ENCODE data around the gene ZDHHC14.
"Not testable (repeated sequence)": the region's sequence is repeated elsewhere in the genome, so short reads cannot be mapped to it uniquely, and the experiment has no call there.

The ZDHHC14 gene

GRCh38 chr6:157455731-157456523 lies 74.9 kb downstream of the ZDHHC14 start:
- Histone ChIP-seq H3K4me1 (ENCODE audit: control insufficient read depth, insufficient read depth, low read length, unreplicated experiment) (no peaks in the 10 kb centered on the region), H3K36me3 (ENCODE audit: insufficient read depth, low read length) (no peaks in the 10 kb centered on the region), H3K27me3 (ENCODE audit: insufficient read depth, low read length) (no peaks in the 10 kb centered on the region), H2AFZ (ENCODE audit: low read length, unreplicated experiment) (no peak overlapping the region), H3K27ac (ENCODE audit: low read depth, low read length) (no peak overlapping the region), H3K4me3 (ENCODE audit: low read depth, low read length) (no peak overlapping the region), H3K79me2 (ENCODE audit: control insufficient read depth, insufficient read depth, low read length, unreplicated experiment) (no peaks in the 10 kb centered on the region)

GRCh38 chr6:157456524-157456829 lies 75.5 kb downstream of the ZDHHC14 start:
- H3K4me3 ChIP-seq (ENCODE audit: low read depth, low read length), result no peak overlapping the region
- no peaks in the 10 kb centered on the region for H3K4me1 ChIP-seq (ENCODE audit: control insufficient read depth, insufficient read depth, low read length, unreplicated experiment)
- no peak overlapping the region for H2AFZ ChIP-seq (ENCODE audit: low read length, unreplicated experiment)

GRCh38 chr6:157457787-157458186 lies 76.8 kb downstream of the ZDHHC14 start:
- Histone ChIP-seq H3K4me1 (ENCODE audit: control insufficient read depth, insufficient read depth, low read length, unreplicated experiment) (no peaks in the 10 kb centered on the region), H3K79me2 (ENCODE audit: control insufficient read depth, insufficient read depth, low read length, unreplicated experiment) (no peaks in the 10 kb centered on the region), H2AFZ (ENCODE audit: low read length, unreplicated experiment) (no peak overlapping the region), H3K27me3 (ENCODE audit: insufficient read depth, low read length) (no peaks in the 10 kb centered on the region), H3K27ac (ENCODE audit: low read depth, low read length) (no peak overlapping the region), H3K4me3 (ENCODE audit: low read depth, low read length) (no peak overlapping the region), H3K36me3 (ENCODE audit: insufficient read depth, low read length) (no peaks in the 10 kb centered on the region)

More at GRCh38 chr6:157456524-157456829, 75.5 kb downstream of the ZDHHC14 start:
- H3K36me3 ChIP-seq (ENCODE audit: insufficient read depth, low read length), result no peaks in the 10 kb centered on the region
- H3K27me3 ChIP-seq (ENCODE audit: insufficient read depth, low read length), result no peaks in the 10 kb centered on the region
- no peak overlapping the region for H3K27ac ChIP-seq (ENCODE audit: low read depth, low read length)
- no peaks in the 10 kb centered on the region for H3K79me2 ChIP-seq (ENCODE audit: control insufficient read depth, insufficient read depth, low read length, unreplicated experiment)

- Histone ChIP-seq H3K27me3 (ENCODE audit: insufficient read depth, low read length) (no peaks in the 10 kb centered on the region), H2AFZ (ENCODE audit: low read length, unreplicated experiment) (no peak overlapping the region), H3K79me2 (ENCODE audit: control insufficient read depth, insufficient read depth, low read length, unreplicated experiment) (no peaks in the 10 kb centered on the region), H3K4me1 (ENCODE audit: control insufficient read depth, insufficient read depth, low read length, unreplicated experiment) (no peaks in the 10 kb centered on the region), H3K27ac (ENCODE audit: low read depth, low read length) (no peak overlapping the region), H3K36me3 (ENCODE audit: insufficient read depth, low read length) (no peaks in the 10 kb centered on the region), H3K4me3 (ENCODE audit: low read depth, low read length) (no peak overlapping the region)
Observed at GRCh38 chr6:157459327-157459726, 78.3 kb downstream of the ZDHHC14 start.

GRCh38 chr6:157460182-157460999 lies 79.4 kb downstream of the ZDHHC14 start:
- Histone ChIP-seq H3K27me3 (ENCODE audit: insufficient read depth, low read length) (no peaks in the 10 kb centered on the region), H3K27ac (ENCODE audit: low read depth, low read length) (no peak overlapping the region), H3K4me3 (ENCODE audit: low read depth, low read length) (no peak overlapping the region), H2AFZ (ENCODE audit: low read length, unreplicated experiment) (no peak overlapping the region), H3K79me2 (ENCODE audit: control insufficient read depth, insufficient read depth, low read length, unreplicated experiment) (no peaks in the 10 kb centered on the region), H3K36me3 (ENCODE audit: insufficient read depth, low read length) (no peaks in the 10 kb centered on the region), H3K4me1 (ENCODE audit: control insufficient read depth, insufficient read depth, low read length, unreplicated experiment) (no peaks in the 10 kb centered on the region)

GRCh38 chr6:157461000-157461915 lies 80.3 kb downstream of the ZDHHC14 start:
- H3K27ac ChIP-seq (ENCODE audit: low read depth, low read length), result no peak overlapping the region
- no peak overlapping the region for H3K4me3 ChIP-seq (ENCODE audit: low read depth, low read length)
- H3K79me2 ChIP-seq (ENCODE audit: control insufficient read depth, insufficient read depth, low read length, unreplicated experiment), result no peaks in the 10 kb centered on the region
- H2AFZ ChIP-seq (ENCODE audit: low read length, unreplicated experiment), result no peak overlapping the region
- no peaks in the 10 kb centered on the region for H3K27me3 ChIP-seq (ENCODE audit: insufficient read depth, low read length)
- H3K4me1 ChIP-seq (ENCODE audit: control insufficient read depth, insufficient read depth, low read length, unreplicated experiment), result no peaks in the 10 kb centered on the region
- no peaks in the 10 kb centered on the region for H3K36me3 ChIP-seq (ENCODE audit: insufficient read depth, low read length)

GRCh38 chr6:157462956-157463742 lies 82.2 kb downstream of the ZDHHC14 start:
- no peaks in the 10 kb centered on the region for H3K36me3 ChIP-seq (ENCODE audit: insufficient read depth, low read length)
- H2AFZ ChIP-seq (ENCODE audit: low read length, unreplicated experiment), result no peak overlapping the region
- H3K27ac ChIP-seq (ENCODE audit: low read depth, low read length), result no peak overlapping the region
- no peaks in the 10 kb centered on the region for H3K27me3 ChIP-seq (ENCODE audit: insufficient read depth, low read length)
- no peak overlapping the region for H3K4me3 ChIP-seq (ENCODE audit: low read depth, low read length)
- H3K79me2 ChIP-seq (ENCODE audit: control insufficient read depth, insufficient read depth, low read length, unreplicated experiment), result no peaks in the 10 kb centered on the region
- H3K4me1 ChIP-seq (ENCODE audit: control insufficient read depth, insufficient read depth, low read length, unreplicated experiment), result no peaks in the 10 kb centered on the region

- not testable (repeated sequence) for H3K4me3 ChIP-seq (ENCODE audit: low read depth, low read length); H3K4me1 ChIP-seq (ENCODE audit: control insufficient read depth, insufficient read depth, low read length, unreplicated experiment); H3K36me3 ChIP-seq (ENCODE audit: insufficient read depth, low read length); H3K79me2 ChIP-seq (ENCODE audit: control insufficient read depth, insufficient read depth, low read length, unreplicated experiment); H2AFZ ChIP-seq (ENCODE audit: low read length, unreplicated experiment); H3K27me3 ChIP-seq (ENCODE audit: insufficient read depth, low read length); H3K27ac ChIP-seq (ENCODE audit: low read depth, low read length)
Observed at GRCh38 chr6:157463743-157464135, 82.7 kb downstream of the ZDHHC14 start.

GRCh38 chr6:157464653-157465535 lies 83.9 kb downstream of the ZDHHC14 start:
- Histone ChIP-seq H3K27ac (ENCODE audit: low read depth, low read length) (no peak overlapping the region), H3K4me1 (ENCODE audit: control insufficient read depth, insufficient read depth, low read length, unreplicated experiment) (no peaks in the 10 kb centered on the region), H3K4me3 (ENCODE audit: low read depth, low read length) (no peak overlapping the region), H3K27me3 (ENCODE audit: insufficient read depth, low read length) (no peaks in the 10 kb centered on the region), H3K79me2 (ENCODE audit: control insufficient read depth, insufficient read depth, low read length, unreplicated experiment) (no peaks in the 10 kb centered on the region), H2AFZ (ENCODE audit: low read length, unreplicated experiment) (no peak overlapping the region), H3K36me3 (ENCODE audit: insufficient read depth, low read length) (no peaks in the 10 kb centered on the region)

Data from ACC112 (cell line).